Stimulated activated CD8-positive, alpha-beta memory T cell treated with anti-CD3 and anti-CD28 coated beads, Interleukin-2, amount 100 ng/mL, for 48 hours (primary cell): ENCODE results near the gene HARBI1.
"Not testable (repeated sequence)": the region's sequence is repeated elsewhere in the genome, so short reads cannot be mapped to it uniquely, and the experiment has no call there.

ENCODE experiments used
- DNase-seq, 2 donors: peaks; one replicate each; pipeline ENCODE4 v3.0.0-alpha.2; 2020; ENCODE audit warnings: low read depth in 2 of 2

Gene HARBI1

DNA sequence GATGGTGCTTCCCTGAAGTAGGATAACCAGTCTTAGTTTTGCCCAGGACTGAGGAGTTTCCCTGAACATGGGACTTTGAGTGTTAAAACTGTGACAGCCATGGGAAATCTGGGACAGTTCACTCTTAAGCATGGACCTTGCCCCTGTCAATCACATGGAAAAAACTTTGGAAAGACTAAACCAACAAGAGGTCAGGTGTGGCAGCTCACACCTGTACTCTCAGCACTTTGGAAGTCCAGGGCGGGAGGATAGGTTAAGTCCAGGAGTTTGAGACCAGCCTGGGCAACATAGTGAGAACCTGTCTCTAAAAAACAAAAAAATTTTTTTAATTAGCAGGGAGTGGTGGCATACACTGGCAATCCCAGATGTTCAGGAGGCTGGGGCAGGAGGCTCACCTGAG is 19.9 kb downstream of the HARBI1 start:
- DNase-seq: no peak

DNA sequence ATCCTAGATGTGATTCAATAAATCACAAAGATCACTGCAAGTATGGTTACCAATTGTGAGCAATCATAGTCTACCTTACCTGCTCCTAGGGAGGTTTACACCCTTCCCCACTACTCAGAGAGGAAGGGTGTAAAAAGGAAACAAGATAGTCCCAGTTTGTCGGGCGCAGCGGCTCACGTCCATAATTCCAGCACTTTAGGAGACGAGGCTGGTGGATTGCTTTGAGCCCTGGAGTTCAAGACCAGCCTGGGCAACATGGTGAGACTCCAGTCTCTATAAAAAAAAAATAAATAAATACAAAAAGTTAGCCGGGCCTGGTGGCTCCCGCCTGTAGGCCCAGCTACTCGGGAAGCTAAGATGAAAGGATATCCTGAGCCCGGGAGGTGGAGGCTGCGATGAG is 22.2 kb downstream of the HARBI1 start:
- DNase-seq: no peak

DNA sequence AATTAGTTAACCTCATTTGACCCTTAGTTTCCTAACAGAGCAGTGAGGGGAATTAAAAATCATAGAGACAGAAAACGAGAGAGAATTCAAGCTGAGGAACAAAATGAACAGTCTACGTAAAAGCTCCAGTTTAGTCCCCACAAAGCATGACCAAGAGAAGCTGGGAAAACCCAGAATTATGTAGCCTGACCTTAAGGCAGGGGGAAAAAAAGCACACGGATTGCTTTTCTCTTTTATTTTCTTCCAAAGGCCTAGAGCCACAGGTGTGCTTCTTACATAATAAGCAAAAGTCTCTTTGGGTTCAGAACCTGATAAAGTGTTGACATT is 22.7 kb downstream of the HARBI1 start:
- DNase-seq: no peak

DNA sequence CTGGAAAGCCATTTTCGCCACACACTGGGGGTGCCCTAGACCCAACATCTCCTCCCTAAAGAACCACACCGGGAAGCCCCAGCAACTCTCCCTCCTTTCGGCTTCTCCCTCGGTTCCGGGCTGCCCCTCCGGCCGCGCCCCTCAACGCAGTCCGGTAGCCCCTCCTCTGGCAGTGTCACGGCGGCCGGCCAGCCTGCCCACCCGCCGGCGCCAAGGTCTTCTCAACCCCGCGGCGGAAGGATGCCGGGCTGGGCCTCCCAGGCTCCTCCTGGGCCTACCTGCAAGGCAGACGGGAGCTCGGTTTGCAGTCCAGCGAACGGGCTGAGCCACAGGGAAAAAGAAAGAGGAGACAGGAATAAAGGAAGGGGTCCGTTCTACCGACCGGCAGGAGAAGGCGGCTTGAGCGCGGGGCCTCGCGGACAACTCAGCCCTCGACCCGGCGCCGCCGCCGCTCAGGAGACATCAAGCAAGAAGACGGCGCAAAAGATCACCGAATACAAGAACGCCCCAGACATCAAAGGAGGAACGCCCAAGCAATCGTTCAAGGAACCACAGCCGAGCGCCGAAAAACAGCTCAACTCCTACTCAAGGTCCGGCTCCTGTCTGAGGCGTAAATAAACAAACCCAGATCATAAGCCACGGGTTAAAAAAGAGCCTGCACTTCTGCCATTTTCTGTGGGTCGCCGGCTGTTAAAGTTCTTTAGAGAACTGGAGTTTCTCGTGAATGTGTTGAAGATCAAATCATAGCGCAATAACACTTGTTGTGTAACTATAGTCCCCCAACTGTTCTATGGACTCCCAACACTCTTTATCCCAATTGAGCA is 23.3 kb downstream of the HARBI1 start, which contains the start of gene AMBRA1:
AMBRA1 (minus strand) TSS at position 474 of the 824 bp plus-strand sequence. CDS start 45,643 bp downstream, outside the sequence.
- peak; percentile 61 to 81 for DNase-seq

DNA sequence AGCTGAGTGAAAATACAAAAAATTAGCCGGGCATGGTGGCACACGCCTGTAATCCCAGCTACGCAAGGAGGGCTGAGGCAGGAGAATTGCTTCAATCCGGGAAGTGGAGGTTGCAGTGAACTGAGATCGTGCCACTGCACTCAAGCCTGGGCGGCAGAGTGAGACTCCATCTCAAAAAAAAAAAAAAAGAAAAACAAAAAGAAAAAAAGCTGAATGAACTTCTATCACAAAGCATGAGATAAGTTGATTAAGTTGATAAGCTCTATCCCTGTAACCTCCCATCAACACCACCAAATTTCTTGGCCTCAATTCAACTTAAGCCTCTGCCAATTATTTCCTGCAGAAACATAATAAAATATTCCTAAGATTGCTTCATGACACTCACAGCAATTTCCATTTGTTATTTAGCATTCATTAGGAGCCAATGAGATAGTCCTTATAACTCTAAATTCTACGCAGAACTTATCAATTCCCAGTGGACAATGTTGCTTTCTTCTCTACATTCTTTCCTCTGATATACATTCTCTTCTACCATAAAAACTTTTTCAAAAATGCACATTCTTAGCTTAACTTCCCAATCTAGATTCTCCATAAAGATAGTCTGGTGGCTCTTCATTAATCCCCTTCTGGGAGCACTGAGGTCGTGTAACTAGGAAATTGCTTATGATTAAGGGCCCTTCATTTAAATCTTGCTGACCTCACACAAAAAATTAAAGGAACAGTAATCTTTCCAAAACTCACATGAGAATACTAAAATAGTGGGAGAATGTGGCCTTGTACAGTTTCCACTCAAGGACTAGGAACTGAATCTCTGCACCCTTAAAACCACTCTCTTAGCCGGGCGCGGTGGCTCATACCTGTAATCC is 26.1 kb downstream of the HARBI1 start:
- no peak for DNase-seq

DNA sequence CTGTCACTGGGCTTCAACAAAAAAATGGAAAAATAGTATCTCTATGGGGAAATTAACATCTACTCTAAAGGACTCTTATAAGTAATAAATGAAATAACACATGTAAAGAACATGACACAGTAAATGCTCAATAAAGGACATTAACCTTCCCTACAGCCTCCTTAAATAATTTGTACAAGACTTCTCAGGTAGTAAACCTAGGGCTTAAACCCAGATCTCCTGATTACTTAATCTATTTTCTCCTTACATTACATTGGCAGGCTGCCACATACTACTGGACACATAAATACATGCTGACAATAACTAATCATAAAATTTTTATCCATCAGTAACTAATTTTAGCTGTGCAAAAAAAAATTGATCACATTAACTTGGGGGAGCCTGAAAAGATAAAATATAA is 28.1 kb downstream of the HARBI1 start:
- DNase-seq: no peak

DNA sequence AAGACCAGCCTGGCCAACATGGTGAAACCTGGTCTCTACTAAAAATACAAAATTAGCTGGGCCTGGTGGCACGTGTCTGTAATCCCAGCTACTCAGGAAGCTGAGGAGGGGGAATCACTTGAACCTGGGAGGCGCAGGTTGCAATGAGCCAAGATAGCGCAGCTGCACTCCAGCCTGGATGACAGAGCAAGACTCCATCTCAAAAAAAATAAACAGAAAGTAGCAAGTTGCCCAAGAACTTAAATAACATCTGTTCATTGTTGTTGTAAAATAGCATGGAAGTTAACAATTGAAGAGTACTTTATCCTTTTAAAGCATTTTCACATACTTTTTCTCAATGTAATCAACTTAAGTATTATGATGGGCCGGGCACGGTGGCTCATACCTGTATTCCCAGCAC is 28.9 kb downstream of the HARBI1 start:
- no peak for DNase-seq

DNA sequence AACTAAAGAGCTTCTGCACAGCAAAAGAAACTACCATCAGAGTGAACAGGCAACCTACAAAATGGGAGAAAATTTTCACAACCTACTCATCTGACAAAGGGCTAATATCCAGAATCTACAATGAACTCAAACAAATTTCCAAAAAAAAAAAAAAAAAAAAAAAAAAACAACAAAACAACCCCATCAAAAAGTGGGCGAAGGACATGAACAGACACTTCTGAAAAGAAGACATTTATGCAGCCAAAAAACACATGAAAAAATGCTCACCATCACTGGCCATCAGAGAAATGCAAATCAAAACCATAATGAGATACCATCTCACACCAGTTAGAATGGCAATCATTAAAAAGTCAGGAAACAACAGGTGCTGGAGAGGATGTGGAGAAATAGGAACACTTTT is 33.5 kb downstream of the HARBI1 start:
- DNase-seq: not testable (repeated sequence)

DNA sequence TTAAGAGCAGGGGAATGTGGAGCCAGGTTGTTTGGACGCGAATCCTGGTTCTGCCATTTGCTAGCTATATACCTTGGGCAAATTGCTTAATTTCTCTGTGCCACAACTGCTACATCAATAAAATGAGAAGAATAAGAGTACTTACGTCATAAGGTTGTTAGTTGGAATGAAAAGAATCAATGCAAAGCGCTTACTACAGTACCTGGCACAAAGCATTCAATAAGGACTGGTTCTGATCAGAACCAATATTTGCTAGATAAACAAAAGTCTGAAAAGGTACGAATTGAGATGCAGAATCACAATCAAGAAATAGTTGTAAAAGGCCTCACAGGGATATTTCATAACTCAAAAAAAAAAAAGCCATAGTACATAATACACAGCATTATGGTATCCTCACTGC is 34.4 kb downstream of the HARBI1 start:
- DNase-seq: no peak

DNA sequence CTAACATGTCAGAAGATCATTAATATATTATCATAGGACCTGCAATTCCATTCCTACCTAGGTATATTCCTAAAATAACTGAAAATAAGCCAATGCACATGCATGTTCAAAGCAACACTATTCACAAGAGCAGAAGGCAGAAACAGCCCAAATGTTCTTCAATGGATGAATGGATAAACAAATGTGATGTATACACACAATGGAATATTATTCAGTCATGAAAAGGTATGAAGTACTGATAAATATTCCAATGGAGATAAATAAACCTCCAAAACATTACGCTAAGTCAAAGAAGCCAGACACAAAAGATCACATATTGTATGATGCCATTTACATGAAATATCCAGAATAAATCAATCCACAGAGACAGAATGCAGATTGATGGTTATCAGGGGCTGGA is 40.0 kb downstream of the HARBI1 start:
- no peak for DNase-seq

DNA sequence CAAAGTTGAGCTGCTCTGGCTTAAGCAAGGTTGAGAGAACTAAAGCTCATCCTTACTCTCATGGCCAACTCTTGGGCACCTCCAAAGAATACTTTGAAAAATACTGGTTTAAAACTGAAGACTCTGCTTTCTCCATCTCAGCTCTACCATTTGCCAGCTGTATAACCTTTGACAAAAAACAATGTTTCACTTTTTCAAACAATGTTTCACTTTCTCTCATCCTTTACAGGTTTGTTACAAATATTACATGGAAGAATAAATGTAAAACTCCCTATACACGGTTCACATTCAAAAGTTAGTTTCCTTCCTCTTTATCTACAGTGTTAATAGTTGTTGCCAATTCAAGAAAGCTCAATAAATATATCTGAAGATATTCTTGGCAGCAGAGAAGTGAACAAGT is 42.4 kb downstream of the HARBI1 start:
- DNase-seq: no peak

DNA sequence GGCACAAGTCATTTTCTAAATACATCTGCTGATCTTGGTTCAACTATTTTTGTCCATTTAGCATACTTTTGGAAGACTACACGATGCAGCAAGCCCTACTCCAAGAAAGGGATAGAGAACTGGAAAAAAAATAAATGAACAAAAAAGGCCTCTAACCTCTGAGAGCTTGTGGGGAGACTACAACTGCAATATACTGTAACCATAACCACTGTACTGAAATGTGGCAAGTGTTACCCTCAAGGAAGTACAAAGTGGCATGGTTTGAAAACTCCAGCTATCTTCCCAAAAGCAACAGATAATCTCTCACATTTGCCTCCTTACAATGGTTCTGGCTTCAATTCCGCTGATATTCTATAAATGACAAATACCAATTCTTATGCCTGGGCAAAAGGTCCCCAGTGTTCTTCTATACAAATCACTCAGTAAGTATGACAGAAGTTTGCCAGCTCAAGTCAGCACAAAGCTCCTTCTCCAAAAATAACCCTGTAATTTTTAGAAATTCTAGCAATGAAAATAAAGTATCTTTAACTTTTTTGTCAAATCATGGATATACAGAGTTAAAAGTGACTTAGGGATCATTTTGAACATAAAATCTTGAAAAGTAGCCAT is 46.1 kb downstream of the HARBI1 start:
- no peak for DNase-seq

DNA sequence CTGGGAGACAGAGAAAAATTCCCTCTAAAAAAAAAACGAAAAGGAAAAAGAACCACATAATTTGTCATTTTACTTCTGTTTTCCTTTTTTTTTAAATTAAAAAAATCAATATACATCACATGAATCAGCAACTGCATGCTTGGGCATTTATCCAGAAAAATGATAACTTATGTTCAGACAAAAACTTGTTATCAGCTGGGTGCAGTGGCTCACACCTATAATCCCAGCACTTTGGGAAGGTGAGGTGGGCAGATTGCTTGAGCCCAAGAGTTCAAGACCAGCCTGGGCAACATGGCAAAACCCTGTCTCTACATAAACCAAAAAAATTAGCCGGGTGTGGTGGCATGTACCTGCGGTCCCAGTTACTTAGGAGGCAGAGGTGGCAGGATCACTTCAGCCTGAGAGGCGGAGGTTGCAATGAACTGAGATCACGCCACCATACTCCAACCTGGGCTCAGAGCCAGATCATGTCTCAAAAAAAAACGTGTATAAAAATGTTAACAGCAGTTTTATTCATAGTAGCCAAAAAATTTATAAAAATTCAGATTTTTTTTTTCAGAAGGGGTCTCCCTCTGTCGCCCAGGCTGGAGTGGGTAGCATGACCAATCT is 51.7 kb downstream of the HARBI1 start:
- no peak for DNase-seq

DNA sequence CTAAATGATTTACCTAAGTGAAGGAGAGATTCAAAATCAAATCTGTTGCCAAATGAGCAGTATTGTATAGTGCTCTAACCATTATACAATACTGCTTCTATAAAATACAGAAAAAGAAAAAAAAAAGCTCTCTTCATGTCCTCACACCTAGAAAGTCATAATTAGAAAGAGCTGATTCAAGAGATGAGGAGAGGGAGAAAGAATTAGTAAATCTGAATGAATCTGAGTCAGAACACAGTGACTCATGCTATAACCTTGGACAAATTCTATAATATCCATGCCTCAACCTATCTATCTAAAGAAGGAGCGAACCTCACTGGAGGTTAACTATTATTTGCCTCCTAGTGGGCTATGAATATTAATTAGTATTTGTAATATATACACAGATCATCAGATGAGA is 52.6 kb downstream of the HARBI1 start:
- DNase-seq: no peak

DNA sequence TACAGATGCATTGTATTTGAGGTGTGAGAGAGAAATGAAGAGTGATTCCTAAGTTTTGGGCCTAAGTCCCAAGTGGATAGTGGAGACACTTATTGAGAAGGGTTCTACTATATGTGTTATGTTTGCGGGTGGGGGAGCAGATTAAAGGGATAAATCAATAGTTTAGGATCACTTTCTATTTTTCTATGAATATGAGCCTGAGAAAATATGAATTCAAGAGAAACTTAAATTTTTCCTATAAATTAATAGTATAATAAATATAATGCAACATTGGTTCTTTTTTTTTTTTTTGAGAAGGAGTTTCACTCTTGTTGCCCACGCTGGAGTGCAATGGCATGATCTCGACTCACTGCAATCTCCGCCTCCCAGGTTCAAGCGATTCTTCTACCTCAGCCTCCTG is 54.5 kb downstream of the HARBI1 start:
- no peak for DNase-seq

DNA sequence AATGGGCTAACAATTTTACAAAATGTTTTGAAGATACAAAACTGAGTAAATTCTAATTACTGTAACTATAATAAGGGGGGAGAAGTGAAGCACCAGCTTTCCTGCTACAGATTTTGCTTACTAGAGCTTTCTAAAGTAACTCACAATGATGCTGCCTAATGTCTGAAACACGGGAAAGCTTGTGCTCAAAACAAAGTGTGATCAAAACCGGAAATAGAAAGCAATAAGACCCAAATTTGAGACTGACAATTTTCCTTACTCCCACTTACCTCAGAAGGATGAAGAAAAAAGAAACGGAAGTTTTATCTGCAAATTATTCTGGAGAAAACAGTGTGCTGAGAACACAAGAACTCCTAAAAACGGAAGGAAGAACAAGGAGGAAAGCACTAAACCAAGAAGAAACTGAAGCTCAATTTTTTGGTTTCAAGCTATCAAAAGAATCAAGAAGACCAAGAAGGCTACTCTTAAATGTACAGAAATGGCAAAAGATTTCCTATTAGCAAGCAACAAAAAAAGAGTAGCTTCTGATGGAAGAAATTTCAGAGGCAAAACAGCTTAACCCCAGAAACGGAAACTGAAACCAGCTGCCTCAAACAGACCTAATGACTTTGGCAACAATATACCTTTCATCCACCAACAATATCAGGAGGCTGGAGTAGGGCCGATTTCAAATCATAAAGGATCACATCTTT is 56.6 kb downstream of the HARBI1 start:
- DNase-seq: no peak

DNA sequence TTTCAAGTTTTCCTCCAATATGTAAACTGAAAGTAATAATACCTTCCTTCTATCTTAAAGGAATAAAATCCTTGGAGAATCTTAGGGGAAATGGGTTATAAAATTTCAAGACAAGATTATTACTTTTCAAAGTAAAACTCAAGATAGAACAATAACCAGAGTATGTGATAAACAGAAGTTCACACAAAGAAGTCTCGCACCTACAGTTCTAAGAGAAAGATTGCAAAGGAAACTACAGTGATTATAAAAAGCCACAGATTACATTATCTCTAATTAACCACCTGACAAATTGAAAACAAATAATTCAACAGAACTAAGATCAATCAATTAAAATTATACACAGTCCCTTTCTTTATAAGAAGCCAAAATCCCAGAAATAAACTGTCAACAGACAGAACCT is 57.2 kb downstream of the HARBI1 start:
- no peak for DNase-seq

DNA sequence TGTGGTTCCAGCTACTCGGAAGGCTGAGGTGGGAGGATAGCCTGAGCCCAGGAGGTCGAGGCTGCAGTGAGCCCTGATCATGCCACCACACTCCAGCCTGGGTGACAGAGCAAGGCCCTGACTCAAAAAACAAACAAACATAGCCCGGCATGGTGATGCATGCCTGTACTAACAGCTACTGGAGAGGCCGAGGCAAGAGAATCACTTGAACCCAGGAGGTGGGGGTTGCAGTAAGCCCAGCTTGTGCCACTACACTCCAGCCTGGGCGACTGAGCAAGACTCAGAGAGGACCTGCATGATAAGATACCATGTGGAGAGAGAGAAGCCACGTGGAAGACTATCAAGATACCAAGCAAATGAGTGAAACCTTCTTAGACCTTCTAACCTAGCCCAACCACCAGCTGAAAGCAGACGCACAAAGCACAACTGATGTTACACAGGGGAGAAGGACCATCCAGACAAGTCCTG is 59.3 kb downstream of the HARBI1 start:
- DNase-seq: no peak

DNA sequence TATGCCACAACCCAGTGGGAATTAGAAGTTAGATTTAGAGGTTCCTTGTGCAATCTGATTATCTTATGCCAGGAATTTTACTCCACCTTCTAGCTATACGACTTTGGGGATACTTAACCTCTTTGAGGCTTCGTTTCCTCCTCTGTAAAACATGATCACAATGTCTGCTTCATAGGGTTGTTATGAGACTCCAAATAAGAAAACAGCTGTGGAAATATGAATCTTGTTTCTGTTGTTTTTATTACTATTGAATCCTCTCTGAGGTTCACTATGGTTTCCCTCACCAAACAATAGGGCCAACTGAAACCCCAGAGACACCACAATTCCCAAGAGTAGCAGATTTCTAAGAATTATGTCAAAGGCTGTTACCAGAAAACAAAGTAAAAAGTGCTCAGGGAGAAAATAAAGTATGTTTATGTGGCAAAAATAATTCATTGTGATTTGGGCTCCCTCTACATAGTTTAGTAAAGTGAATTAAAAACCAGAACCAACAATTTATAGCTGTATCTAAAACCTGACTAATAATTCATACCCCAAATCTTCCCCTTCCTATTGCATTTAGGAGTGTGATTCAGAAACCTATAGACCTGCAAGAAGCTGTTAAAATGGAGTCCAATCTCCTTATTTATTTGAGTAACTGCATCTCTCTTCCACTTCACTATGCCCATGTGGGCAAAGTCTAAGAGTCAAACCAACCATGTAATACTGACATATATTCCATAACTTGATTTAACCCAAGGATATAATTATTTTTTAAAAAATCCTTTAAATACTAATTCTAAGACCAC is 61.6 kb downstream of the HARBI1 start:
- no peak for DNase-seq
